H54 (cell line): ENCODE measurements around the gene PCSK9.

Source experiments
- DNase-seq: peaks from one replicate; pipeline ENCODE4 v3.0.0; 2011; ENCODE audit warnings: low spot score, mixed read lengths; ENCODE audit not compliant: insufficient read length
- FAIRE-seq: peaks from 3 replicates; lab custom pipeline; 2011; peaks lifted over from hg19 to GRCh38; lab: Jason Lieb, UNC
- POLR2A ChIP-seq: IDR thresholded peaks from 2 replicates; pipeline ENCODE4 v1.6.1; 2011; ENCODE audit warnings: low read depth, mild to moderate bottlenecking, low read length

The PCSK9 gene

GRCh38 chr1:55063577-55063942, 24.2 kb downstream of the PCSK9 start:
- DNase-seq (no peak), FAIRE-seq (no peak)
- TF ChIP-seq POLR2A = no peak

- DNase-seq = no peak
- FAIRE-seq = no peak
- TF ChIP-seq POLR2A = no peak
Observed at GRCh38 chr1:55064071-55064581, 24.8 kb downstream of the PCSK9 start.

- TF ChIP-seq POLR2A = no peak
- no peak for DNase-seq
- FAIRE-seq = no peak
Observed at GRCh38 chr1:55064861-55065263, 25.5 kb downstream of the PCSK9 start.

- TF ChIP-seq POLR2A = no peak
- no peak for FAIRE-seq
- no peak for DNase-seq
Observed at GRCh38 chr1:55065648-55066047, 26.3 kb downstream of the PCSK9 start.

- TF ChIP-seq POLR2A = no peak
- DNase-seq (no peak), FAIRE-seq (no peak)
Observed at GRCh38 chr1:55067022-55067778, 27.9 kb downstream of the PCSK9 start.

- FAIRE-seq (no peak), DNase-seq (no peak)
- no peak for TF ChIP-seq POLR2A
Observed at GRCh38 chr1:55067914-55068313, 28.6 kb downstream of the PCSK9 start.

GRCh38 chr1:55068638-55069037, 29.3 kb downstream of the PCSK9 start:
- no peak for TF ChIP-seq POLR2A
- no peak for DNase-seq
- no peak for FAIRE-seq

- DNase-seq (no peak), FAIRE-seq (no peak)
- no peak for TF ChIP-seq POLR2A
Observed at GRCh38 chr1:55069280-55069679, 29.9 kb downstream of the PCSK9 start.

- DNase-seq (no peak), FAIRE-seq (no peak)
- TF ChIP-seq POLR2A = no peak
Observed at GRCh38 chr1:55070293-55071164, 31.2 kb downstream of the PCSK9 start.

GRCh38 chr1:55071477-55071876, 32.1 kb downstream of the PCSK9 start:
- FAIRE-seq = peak; percentile 93
- TF ChIP-seq POLR2A = no peak
- peak; percentile 65 for DNase-seq

- FAIRE-seq (no peak), DNase-seq (no peak)
- TF ChIP-seq POLR2A = no peak
Observed at GRCh38 chr1:55073187-55073916, 34.0 kb downstream of the PCSK9 start.

GRCh38 chr1:55074455-55074854, 35.1 kb downstream of the PCSK9 start:
- FAIRE-seq = no peak
- DNase-seq = no peak
- no peak for TF ChIP-seq POLR2A

GRCh38 chr1:55076356-55076755, 37.0 kb downstream of the PCSK9 start:
- FAIRE-seq (no peak), DNase-seq (no peak)
- TF ChIP-seq POLR2A = no peak

GRCh38 chr1:55078470-55078869, 39.1 kb downstream of the PCSK9 start:
- DNase-seq = no peak
- no peak for FAIRE-seq
- TF ChIP-seq POLR2A = no peak
